Measurements from ENCODE around the gene TBC1D19. TPM values are rescaled to one million over a fixed set of nuclear protein-coding genes. Genes with fewer than 3 reads are reported as not detected.
A peak's percentile ranks its signal among the peaks of the same experiment; 100 is the strongest.

TBC1D19 gene
- total and polyA plus RNA-seq, 2 experiments from 2014 or later = 18.1 to 25.0 TPM

DNA sequence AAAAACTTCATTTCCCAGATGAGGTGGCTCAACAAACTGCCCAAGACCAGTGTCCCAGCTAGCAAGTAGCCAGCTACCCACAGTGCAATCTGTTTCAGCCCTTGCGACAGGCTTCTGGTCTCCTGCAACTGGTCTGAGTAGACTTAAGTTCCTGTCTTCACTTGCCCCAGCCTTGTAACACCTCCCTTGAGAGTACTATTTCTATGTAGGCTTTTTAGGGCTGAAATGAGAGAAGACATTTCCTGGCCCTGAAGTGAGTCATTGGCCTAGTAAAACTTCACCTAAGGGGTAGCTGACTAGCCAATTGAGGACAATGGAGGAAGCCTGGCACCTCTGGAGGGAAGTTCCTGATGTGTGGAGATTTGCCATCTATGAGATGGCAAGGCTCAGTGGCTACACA lies 196.7 kb downstream of the TBC1D19 start:
- Histone ChIP-seq H3K4me3 (no peak overlapping the region), H3K9ac (no peak overlapping the region), H3K4me1 (ENCODE audit: insufficient read depth) (peaks cover 21% of the 10 kb centered on the region; the same call in 1 of the 2 replicates), H4K20me1 (ENCODE audit: insufficient read depth) (no peaks in the 10 kb centered on the region), H3F3A (ENCODE audit: insufficient read depth) (no peaks in the 10 kb centered on the region; the same call in 1 of the 2 replicates), H3K4me2 (ENCODE audit: unreplicated experiment) (no peak overlapping the region), H3K9me3 (ENCODE audit: low read depth) (no peaks in the 10 kb centered on the region), H3K36me3 (ENCODE audit: low read depth) (0 out of 2 replicates have a peak, but pooled peaks cover 4% of the 10 kb centered on the region), H2AFZ (no peak overlapping the region), H3K27ac (no peak overlapping the region), H3K9me2 (ENCODE audit: insufficient read depth) (peaks cover 4% of the 10 kb centered on the region; the same call in 1 of the 2 replicates), H3K79me2 (ENCODE audit: insufficient read depth) (no peaks in the 10 kb centered on the region), H3K27me3 (replicated peaks; ENCODE audit: insufficient read depth) (no peaks in the 10 kb centered on the region)
- TF ChIP-seq EZH2 (IDR thresholded peaks at IDR 0.05; ENCODE audit: insufficient read depth, poor library complexity, severe bottlenecking) = no peak
- no peak for TF ChIP-seq EZH2phosphoT487 (IDR thresholded peaks at IDR 0.05; ENCODE audit: insufficient read depth, low read depth)
- DNase-seq = peak; percentile 53
- in situ Hi-C loops (cut with MboI) = no loop called here
- 94 to 100% methylated on average over 1 of the region's 1 CpG for WGBS, 2 experiments (ENCODE audit: low coverage in 1 of 2, low lambda C conversion rate in 2 of 2, missing lambda C conversion rate in 2 of 2)

DNA sequence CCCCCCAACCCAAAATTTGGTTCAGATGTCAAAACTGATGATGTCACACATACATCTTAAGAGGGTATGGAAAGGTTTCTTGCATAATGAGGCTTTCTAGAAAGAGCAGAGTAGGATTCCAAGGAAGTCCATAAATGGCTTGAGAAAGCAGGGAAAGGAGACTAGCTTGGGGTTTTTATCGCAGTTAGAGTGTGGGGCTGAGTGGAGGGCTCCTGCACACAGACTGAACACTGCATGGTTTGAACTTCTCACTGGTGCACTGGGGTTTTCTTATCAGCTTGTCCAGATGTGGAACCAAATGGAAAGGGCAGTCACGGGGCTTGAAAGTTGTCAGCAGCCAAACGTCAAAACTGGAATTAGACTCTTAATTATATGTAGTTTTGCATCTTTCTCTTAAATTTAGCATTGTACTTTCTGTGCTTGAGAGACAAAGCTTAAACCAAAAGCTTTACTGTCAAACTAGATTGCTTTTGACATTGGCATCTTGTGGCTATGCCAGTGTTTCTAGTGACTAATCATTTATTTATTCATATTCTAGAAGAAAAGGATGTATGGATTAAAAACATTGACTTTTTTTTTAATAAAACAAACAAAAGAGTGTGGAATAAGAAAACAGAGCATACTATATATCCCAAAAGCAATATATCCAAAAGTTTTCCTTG lies 198.4 kb downstream of the TBC1D19 start:
- H3K27me3 ChIP-seq (replicated peaks; ENCODE audit: insufficient read depth) = no peaks in the 10 kb centered on the region
- H3K36me3 ChIP-seq (ENCODE audit: low read depth) = 0 out of 2 replicates have a peak, but pooled peaks cover 4% of the 10 kb centered on the region
- H2AFZ ChIP-seq = no peak overlapping the region
- H3F3A ChIP-seq (ENCODE audit: insufficient read depth) = no peaks in the 10 kb centered on the region; the same call in 1 of the 2 replicates
- H3K4me2 ChIP-seq (ENCODE audit: unreplicated experiment) = peak overlapping the region; percentile 22
- WGBS, 2 experiments (ENCODE audit: low coverage in 1 of 2, low lambda C conversion rate in 2 of 2, missing lambda C conversion rate in 2 of 2) = 89 to 96% methylated on average over 3 of the region's 3 CpGs
- peaks cover 4% of the 10 kb centered on the region; the same call in 1 of the 2 replicates for H3K9me2 ChIP-seq (ENCODE audit: insufficient read depth)
- no peaks in the 10 kb centered on the region for H3K79me2 ChIP-seq (ENCODE audit: insufficient read depth)
- no peaks in the 10 kb centered on the region for H3K9me3 ChIP-seq (ENCODE audit: low read depth)
- in situ Hi-C loops (cut with MboI) = no loop called here
- H3K27ac ChIP-seq = no peak overlapping the region
- H3K4me3 ChIP-seq = no peak overlapping the region
- DNase-seq = no peak
- H3K9ac ChIP-seq = no peak overlapping the region
- TF ChIP-seq EZH2phosphoT487 (IDR thresholded peaks at IDR 0.05; ENCODE audit: insufficient read depth, low read depth) = no peak
- no peak for TF ChIP-seq EZH2 (IDR thresholded peaks at IDR 0.05; ENCODE audit: insufficient read depth, poor library complexity, severe bottlenecking)
- no peaks in the 10 kb centered on the region for H4K20me1 ChIP-seq (ENCODE audit: insufficient read depth)
- peaks cover 21% of the 10 kb centered on the region; the same call in 1 of the 2 replicates for H3K4me1 ChIP-seq (ENCODE audit: insufficient read depth)

- no peak overlapping the region for H3K4me2 ChIP-seq (ENCODE audit: unreplicated experiment)
- peaks cover 4% of the 10 kb centered on the region; the same call in 1 of the 2 replicates for H3K9me2 ChIP-seq (ENCODE audit: insufficient read depth)
- 92 to 95% methylated on average over 5 of the region's 5 CpGs for whole genome bisulfite sequencing, 2 experiments (ENCODE audit: low coverage in 1 of 2, low lambda C conversion rate in 2 of 2, missing lambda C conversion rate in 2 of 2)
- no peak for DNase-seq
- in situ Hi-C loops (cut with MboI) = no loop called here
- no peak overlapping the region for H3K9ac ChIP-seq
- no peaks in the 10 kb centered on the region for H3K9me3 ChIP-seq (ENCODE audit: low read depth)
- H3K36me3 ChIP-seq (ENCODE audit: low read depth) = 0 out of 2 replicates have a peak, but pooled peaks cover 4% of the 10 kb centered on the region
- TF ChIP-seq EZH2phosphoT487 (IDR thresholded peaks at IDR 0.05; ENCODE audit: insufficient read depth, low read depth) = no peak
- no peak for TF ChIP-seq EZH2 (IDR thresholded peaks at IDR 0.05; ENCODE audit: insufficient read depth, poor library complexity, severe bottlenecking)
- no peak overlapping the region for H2AFZ ChIP-seq
- no peak overlapping the region for H3K27ac ChIP-seq
- H3K4me3 ChIP-seq = no peak overlapping the region
- H3F3A ChIP-seq (ENCODE audit: insufficient read depth) = no peaks in the 10 kb centered on the region; the same call in 1 of the 2 replicates
- H4K20me1 ChIP-seq (ENCODE audit: insufficient read depth) = no peaks in the 10 kb centered on the region
- peaks cover 25% of the 10 kb centered on the region; the same call in 1 of the 2 replicates for H3K4me1 ChIP-seq (ENCODE audit: insufficient read depth)
- no peaks in the 10 kb centered on the region for H3K27me3 ChIP-seq (replicated peaks; ENCODE audit: insufficient read depth)
- H3K79me2 ChIP-seq (ENCODE audit: insufficient read depth) = no peaks in the 10 kb centered on the region
These were observed 198.9 kb downstream of the TBC1D19 start for GRCh38 chr4:26782830-26783202.

- peaks cover 31% of the 10 kb centered on the region for H3K4me1 ChIP-seq (ENCODE audit: insufficient read depth)
- 88 to 95% methylated on average over 1 of the region's 1 CpG for WGBS, 2 experiments (ENCODE audit: low coverage in 1 of 2, low lambda C conversion rate in 2 of 2, missing lambda C conversion rate in 2 of 2)
- TF ChIP-seq EZH2 (IDR thresholded peaks at IDR 0.05; ENCODE audit: insufficient read depth, poor library complexity, severe bottlenecking) (no peak), EZH2phosphoT487 (IDR thresholded peaks at IDR 0.05; ENCODE audit: insufficient read depth, low read depth) (no peak)
- H3K4me2 ChIP-seq (ENCODE audit: unreplicated experiment) = no peak overlapping the region
- no peaks in the 10 kb centered on the region for H3K79me2 ChIP-seq (ENCODE audit: insufficient read depth)
- no peaks in the 10 kb centered on the region for H3K9me3 ChIP-seq (ENCODE audit: low read depth)
- no peak overlapping the region for H2AFZ ChIP-seq
- no peak overlapping the region for H3K9ac ChIP-seq
- no peak for DNase-seq
- no peaks in the 10 kb centered on the region; the same call in 1 of the 2 replicates for H3F3A ChIP-seq (ENCODE audit: insufficient read depth)
- in situ Hi-C loops (cut with MboI) = no loop called here
- H3K9me2 ChIP-seq (ENCODE audit: insufficient read depth) = peaks cover 4% of the 10 kb centered on the region; the same call in 1 of the 2 replicates
- H3K27ac ChIP-seq = no peak overlapping the region
- no peaks in the 10 kb centered on the region for H4K20me1 ChIP-seq (ENCODE audit: insufficient read depth)
- 0 out of 2 replicates have a peak, but pooled peaks cover 4% of the 10 kb centered on the region for H3K36me3 ChIP-seq (ENCODE audit: low read depth)
- H3K4me3 ChIP-seq = no peak overlapping the region
- H3K27me3 ChIP-seq (replicated peaks; ENCODE audit: insufficient read depth) = no peaks in the 10 kb centered on the region
These were observed 200.5 kb downstream of the TBC1D19 start for GRCh38 chr4:26784207-26784865.
